ENCODE measurements around the gene MUC2.

The MUC2 gene

DNA sequence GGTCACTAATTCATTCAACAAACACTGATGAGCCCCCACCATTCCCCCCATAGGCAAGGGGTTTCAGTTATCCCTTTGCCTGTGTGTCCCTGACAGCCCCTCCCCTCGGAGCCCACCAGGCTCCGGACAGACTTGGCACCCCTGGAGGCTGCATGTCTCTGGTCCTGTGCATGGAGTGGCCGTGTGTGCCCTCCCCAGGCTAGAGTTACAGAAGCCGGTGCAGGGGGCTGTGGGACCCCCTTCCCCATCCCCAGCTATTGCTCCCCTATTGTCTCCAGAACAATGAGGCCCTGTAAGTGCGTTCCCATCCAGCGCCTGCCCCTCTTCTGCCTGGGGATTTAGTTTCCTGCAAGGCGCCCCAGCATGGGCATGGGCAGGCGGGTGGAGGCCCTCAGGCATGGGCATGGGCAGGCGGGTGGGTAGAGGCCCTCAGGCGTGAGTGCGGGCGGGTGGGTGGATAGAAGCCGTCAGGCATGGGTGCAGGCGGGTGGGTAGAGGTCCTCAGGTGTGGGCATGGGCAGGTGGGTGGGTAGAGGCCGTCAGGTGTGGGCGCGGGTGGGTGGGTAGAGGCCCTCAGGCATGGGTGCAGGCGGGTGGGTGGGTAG is 1.5 kb downstream of the MUC2 start:
- Histone ChIP-seq H3K36me3 (ENCODE audit: control insufficient read depth, insufficient read depth, low read length) (no peaks in the 10 kb centered on the region), H3K9me3 (ENCODE audit: control insufficient read depth, insufficient read depth, low read depth, low read length) (no peaks in the 10 kb centered on the region), H3K27ac (ENCODE audit: low read depth, low read length) (no peak overlapping the region), H3K4me1 (ENCODE audit: control insufficient read depth, insufficient read depth, low read length) (peaks cover 7% of the 10 kb centered on the region; the same call in 1 of the 2 replicates), H3K27me3 (ENCODE audit: control insufficient read depth, insufficient read depth, low read length) (no peaks in the 10 kb centered on the region; the same call in 1 of the 2 replicates), H3K4me3 (ENCODE audit: low read depth, low read length) (no peak overlapping the region), H3K9ac (ENCODE audit: low read length) (no peak overlapping the region)

DNA sequence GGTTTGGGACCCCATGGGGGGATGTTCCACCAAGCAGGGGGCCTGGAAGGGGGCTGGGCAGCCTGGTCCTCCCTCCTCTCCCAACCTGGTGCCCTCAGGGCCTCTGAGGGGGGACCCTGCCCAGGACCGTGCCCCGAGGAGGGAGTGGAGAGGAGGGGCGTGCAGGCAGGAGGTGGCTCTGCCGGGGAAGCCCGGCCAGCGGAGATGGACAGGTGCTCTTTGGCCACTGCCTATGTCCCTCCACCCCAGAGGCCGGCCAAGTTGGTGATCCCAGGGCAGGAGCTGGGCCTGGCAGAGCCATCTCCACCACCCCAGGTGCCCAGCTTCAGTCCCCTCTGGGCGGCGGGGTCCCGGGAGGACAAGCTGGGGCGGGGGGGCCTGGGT is 2.4 kb downstream of the MUC2 start:
- H3K9ac ChIP-seq (ENCODE audit: low read length): no peak overlapping the region
- H3K27me3 ChIP-seq (ENCODE audit: control insufficient read depth, insufficient read depth, low read length): no peaks in the 10 kb centered on the region; the same call in 1 of the 2 replicates
- peaks cover 7% of the 10 kb centered on the region; the same call in 1 of the 2 replicates for H3K4me1 ChIP-seq (ENCODE audit: control insufficient read depth, insufficient read depth, low read length)
- H3K27ac ChIP-seq (ENCODE audit: low read depth, low read length): no peak overlapping the region
- H3K9me3 ChIP-seq (ENCODE audit: control insufficient read depth, insufficient read depth, low read depth, low read length): no peaks in the 10 kb centered on the region
- no peaks in the 10 kb centered on the region for H3K36me3 ChIP-seq (ENCODE audit: control insufficient read depth, insufficient read depth, low read length)
- no peak overlapping the region for H3K4me3 ChIP-seq (ENCODE audit: low read depth, low read length)

DNA sequence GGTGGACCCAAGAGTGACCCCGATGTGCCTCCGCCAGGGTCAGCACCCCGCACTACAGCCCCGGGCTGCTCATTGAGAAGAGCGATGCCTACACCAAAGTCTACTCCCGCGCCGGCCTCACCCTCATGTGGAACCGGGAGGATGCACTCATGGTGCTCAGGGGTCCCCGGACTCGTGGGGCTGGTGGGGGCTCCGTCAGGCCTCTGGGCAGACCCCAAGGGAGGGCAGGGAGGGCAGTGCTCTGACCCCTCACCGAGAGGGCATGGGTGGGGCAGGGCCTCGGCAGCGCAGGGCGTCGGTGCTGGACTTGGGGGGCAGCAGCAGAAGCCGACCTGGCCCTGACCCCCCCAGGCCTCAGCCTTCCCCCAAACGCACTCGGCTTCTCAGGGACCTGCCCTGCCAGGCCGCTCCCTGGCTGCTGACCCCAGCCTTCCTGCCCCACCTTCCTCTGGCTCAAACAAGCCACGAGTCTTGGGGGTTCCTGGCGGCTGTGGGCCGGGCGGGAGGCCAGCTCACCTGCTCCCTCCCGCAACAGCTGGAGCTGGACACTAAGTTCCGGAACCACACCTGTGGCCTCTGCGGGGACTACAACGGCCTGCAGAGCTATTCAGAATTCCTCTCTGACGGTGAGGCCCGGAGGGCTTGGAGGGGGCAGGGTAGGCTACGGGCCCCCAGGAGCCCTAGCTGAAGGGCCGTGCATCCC is 2.9 kb downstream of the MUC2 start:
- peaks cover 3% of the 10 kb centered on the region; the same call in 1 of the 2 replicates for H3K4me1 ChIP-seq (ENCODE audit: control insufficient read depth, insufficient read depth, low read length)
- H3K9ac ChIP-seq (ENCODE audit: low read length): no peak overlapping the region
- no peaks in the 10 kb centered on the region for H3K9me3 ChIP-seq (ENCODE audit: control insufficient read depth, insufficient read depth, low read depth, low read length)
- H3K4me3 ChIP-seq (ENCODE audit: low read depth, low read length): no peak overlapping the region
- no peaks in the 10 kb centered on the region for H3K36me3 ChIP-seq (ENCODE audit: control insufficient read depth, insufficient read depth, low read length)
- no peaks in the 10 kb centered on the region; the same call in 1 of the 2 replicates for H3K27me3 ChIP-seq (ENCODE audit: control insufficient read depth, insufficient read depth, low read length)
- no peak overlapping the region for H3K27ac ChIP-seq (ENCODE audit: low read depth, low read length)

DNA sequence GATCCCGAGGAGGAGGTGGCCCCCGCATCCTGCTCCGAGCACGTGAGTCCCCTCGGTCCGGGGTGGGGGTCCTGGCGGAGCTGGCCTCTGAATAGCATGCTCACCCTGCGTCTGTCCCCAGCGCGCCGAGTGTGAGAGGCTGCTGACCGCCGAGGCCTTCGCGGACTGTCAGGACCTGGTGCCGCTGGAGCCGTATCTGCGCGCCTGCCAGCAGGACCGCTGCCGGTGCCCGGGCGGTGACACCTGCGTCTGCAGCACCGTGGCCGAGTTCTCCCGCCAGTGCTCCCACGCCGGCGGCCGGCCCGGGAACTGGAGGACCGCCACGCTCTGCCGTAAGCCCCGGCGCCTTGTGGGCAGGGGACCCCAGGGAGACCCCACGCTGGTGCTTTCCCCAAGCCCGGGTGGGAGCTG is 3.5 kb downstream of the MUC2 start:
- H3K9me3 ChIP-seq (ENCODE audit: control insufficient read depth, insufficient read depth, low read depth, low read length): no peaks in the 10 kb centered on the region
- peaks cover 3% of the 10 kb centered on the region; the same call in 1 of the 2 replicates for H3K4me1 ChIP-seq (ENCODE audit: control insufficient read depth, insufficient read depth, low read length)
- no peaks in the 10 kb centered on the region for H3K36me3 ChIP-seq (ENCODE audit: control insufficient read depth, insufficient read depth, low read length)
- no peak overlapping the region for H3K9ac ChIP-seq (ENCODE audit: low read length)
- no peaks in the 10 kb centered on the region; the same call in 1 of the 2 replicates for H3K27me3 ChIP-seq (ENCODE audit: control insufficient read depth, insufficient read depth, low read length)
- H3K27ac ChIP-seq (ENCODE audit: low read depth, low read length): no peak overlapping the region
- no peak overlapping the region for H3K4me3 ChIP-seq (ENCODE audit: low read depth, low read length)

GRCh38 chr11:1081601-1082311 is 7.1 kb downstream of the MUC2 start:
- Histone ChIP-seq H3K9me3 (ENCODE audit: control insufficient read depth, insufficient read depth, low read depth, low read length) (no peaks in the 10 kb centered on the region), H3K4me3 (ENCODE audit: low read depth, low read length) (no peak overlapping the region), H3K9ac (ENCODE audit: low read length) (no peak overlapping the region), H3K27me3 (ENCODE audit: control insufficient read depth, insufficient read depth, low read length) (no peaks in the 10 kb centered on the region; the same call in 1 of the 2 replicates), H3K27ac (ENCODE audit: low read depth, low read length) (no peak overlapping the region), H3K4me1 (ENCODE audit: control insufficient read depth, insufficient read depth, low read length) (no peaks in the 10 kb centered on the region), H3K36me3 (ENCODE audit: control insufficient read depth, insufficient read depth, low read length) (no peaks in the 10 kb centered on the region)

DNA sequence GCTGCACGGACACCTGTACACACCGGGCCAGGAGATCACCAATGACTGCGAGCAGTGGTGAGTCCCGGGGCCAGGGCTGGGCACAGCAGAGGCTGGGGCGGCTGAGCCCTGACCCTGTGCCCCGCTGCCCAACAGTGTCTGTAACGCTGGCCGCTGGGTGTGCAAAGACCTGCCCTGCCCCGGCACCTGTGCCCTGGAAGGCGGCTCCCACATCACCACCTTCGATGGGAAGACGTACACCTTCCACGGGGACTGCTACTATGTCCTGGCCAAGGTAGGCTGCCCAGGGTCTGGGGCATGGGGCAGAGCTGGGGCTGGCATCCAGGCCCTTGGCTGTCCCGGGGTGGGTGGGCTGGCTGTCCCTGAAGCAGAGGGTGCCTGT is 7.7 kb downstream of the MUC2 start:
- no peaks in the 10 kb centered on the region; the same call in 1 of the 2 replicates for H3K27me3 ChIP-seq (ENCODE audit: control insufficient read depth, insufficient read depth, low read length)
- H3K9ac ChIP-seq (ENCODE audit: low read length): no peak overlapping the region
- H3K4me1 ChIP-seq (ENCODE audit: control insufficient read depth, insufficient read depth, low read length): no peaks in the 10 kb centered on the region
- H3K27ac ChIP-seq (ENCODE audit: low read depth, low read length): no peak overlapping the region
- H3K36me3 ChIP-seq (ENCODE audit: control insufficient read depth, insufficient read depth, low read length): no peaks in the 10 kb centered on the region
- no peaks in the 10 kb centered on the region for H3K9me3 ChIP-seq (ENCODE audit: control insufficient read depth, insufficient read depth, low read depth, low read length)
- no peak overlapping the region for H3K4me3 ChIP-seq (ENCODE audit: low read depth, low read length)

GRCh38 chr11:1082728-1083620 is 8.3 kb downstream of the MUC2 start:
- no peak overlapping the region for H3K9ac ChIP-seq (ENCODE audit: low read length)
- no peak overlapping the region for H3K27ac ChIP-seq (ENCODE audit: low read depth, low read length)
- no peaks in the 10 kb centered on the region for H3K9me3 ChIP-seq (ENCODE audit: control insufficient read depth, insufficient read depth, low read depth, low read length)
- no peaks in the 10 kb centered on the region for H3K4me1 ChIP-seq (ENCODE audit: control insufficient read depth, insufficient read depth, low read length)
- no peaks in the 10 kb centered on the region; the same call in 1 of the 2 replicates for H3K27me3 ChIP-seq (ENCODE audit: control insufficient read depth, insufficient read depth, low read length)
- no peak overlapping the region for H3K4me3 ChIP-seq (ENCODE audit: low read depth, low read length)
- H3K36me3 ChIP-seq (ENCODE audit: control insufficient read depth, insufficient read depth, low read length): no peaks in the 10 kb centered on the region

DNA sequence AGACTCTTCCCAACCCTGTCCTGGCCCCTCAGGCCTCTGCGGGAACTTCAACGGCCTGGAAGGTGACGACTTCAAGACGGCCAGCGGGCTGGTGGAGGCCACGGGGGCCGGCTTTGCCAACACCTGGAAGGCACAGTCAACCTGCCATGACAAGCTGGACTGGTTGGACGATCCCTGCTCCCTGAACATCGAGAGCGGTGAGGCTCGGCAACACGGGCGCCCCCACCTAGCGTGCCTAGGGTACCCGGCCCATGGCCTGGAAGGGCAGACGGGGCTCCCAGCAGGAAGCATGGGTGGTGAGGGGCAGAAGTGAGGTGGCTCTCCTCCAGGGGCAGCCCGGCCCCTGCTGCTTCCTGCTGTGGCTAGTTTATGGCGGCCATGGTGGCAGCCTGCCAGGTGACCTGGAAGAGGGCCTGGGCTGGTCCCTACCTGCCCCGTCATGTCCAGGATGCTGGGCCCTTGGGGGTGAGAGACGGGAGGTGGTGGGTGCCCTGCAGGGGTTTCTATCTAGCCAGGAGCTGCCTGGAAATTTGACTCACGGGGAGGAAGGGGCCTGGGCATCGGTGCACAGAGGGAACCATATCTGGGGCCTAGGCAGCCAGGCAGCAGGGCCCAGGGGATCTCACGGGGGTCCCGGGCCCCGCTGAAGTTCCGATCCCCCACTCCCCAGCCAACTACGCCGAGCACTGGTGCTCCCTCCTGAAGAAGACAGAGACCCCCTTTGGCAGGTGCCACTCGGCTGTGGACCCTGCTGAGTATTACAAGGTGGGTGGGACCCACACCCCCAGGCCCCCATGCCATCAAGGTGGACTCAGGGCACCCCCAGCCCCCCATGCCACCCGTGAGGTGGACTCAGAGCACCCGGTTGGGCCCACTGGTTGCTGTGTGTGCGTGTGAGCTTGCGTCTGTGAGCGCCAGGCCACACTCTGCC is 9.2 kb downstream of the MUC2 start:
- no peak overlapping the region for H3K4me3 ChIP-seq (ENCODE audit: low read depth, low read length)
- H3K27ac ChIP-seq (ENCODE audit: low read depth, low read length): no peak overlapping the region

GRCh38 chr11:1084561-1085439 is 10.1 kb downstream of the MUC2 start:
- H3K27me3 ChIP-seq (ENCODE audit: control insufficient read depth, insufficient read depth, low read length): no peaks in the 10 kb centered on the region
- no peaks in the 10 kb centered on the region for H3K9me3 ChIP-seq (ENCODE audit: control insufficient read depth, insufficient read depth, low read depth, low read length)
- H3K4me1 ChIP-seq (ENCODE audit: control insufficient read depth, insufficient read depth, low read length): no peaks in the 10 kb centered on the region
- H3K9ac ChIP-seq (ENCODE audit: low read length): no peak overlapping the region
- no peak overlapping the region for H3K27ac ChIP-seq (ENCODE audit: low read depth, low read length)
- no peaks in the 10 kb centered on the region for H3K36me3 ChIP-seq (ENCODE audit: control insufficient read depth, insufficient read depth, low read length)
- H3K4me3 ChIP-seq (ENCODE audit: low read depth, low read length): no peak overlapping the region

More for the DNA sequence above, 9.2 kb downstream of the MUC2 start:
- Histone ChIP-seq H3K27me3 (ENCODE audit: control insufficient read depth, insufficient read depth, low read length) (no peaks in the 10 kb centered on the region), H3K9me3 (ENCODE audit: control insufficient read depth, insufficient read depth, low read depth, low read length) (no peaks in the 10 kb centered on the region), H3K9ac (ENCODE audit: low read length) (no peak overlapping the region), H3K4me1 (ENCODE audit: control insufficient read depth, insufficient read depth, low read length) (no peaks in the 10 kb centered on the region), H3K36me3 (ENCODE audit: control insufficient read depth, insufficient read depth, low read length) (no peaks in the 10 kb centered on the region)
